Esophagus squamous epithelium (tissue), 5 donors: Measurements from ENCODE around the gene PKP1. TPM values are rescaled to one million over a fixed set of nuclear protein-coding genes. Genes with fewer than 3 reads are reported as not detected.

Experiments
- DNase-seq: peaks from one replicate; lab custom pipeline; 2025; lab: John Stamatoyannopoulos, UW
- H3K27ac ChIP-seq, 4 donors: fragments of 200-600 bp; sonication (generic); one replicate each; pipeline ENCODE4 v1.5.1; 2016 to 2019; ENCODE audit warnings: mild to moderate bottlenecking in 1 of 4
- H3K27me3 ChIP-seq, 4 donors: fragments of 200-600 bp; sonication (generic); 1 replicate in 3 of 4; 2 replicates in 1 of 4; pipeline versions ENCODE4 v1.5.1 to v1.6.0; 2017 to 2021; ENCODE audit warnings: antibody characterized with exemption in 1 of 4
- H3K36me3 ChIP-seq, 3 donors: fragments of 200-600 bp; sonication (generic); one replicate each; pipeline ENCODE4 v1.5.1; 2016 to 2019
- H3K4me1 ChIP-seq, 3 donors: fragments of 200-600 bp; sonication (generic); one replicate each; pipeline ENCODE4 v1.5.1; 2017 to 2019
- H3K4me3 ChIP-seq, 4 donors: fragments of 200-600 bp; sonication (generic); 1 replicate in 3 of 4; 2 replicates in 1 of 4; pipeline ENCODE4 v1.5.1; 2016 to 2019; ENCODE audit warnings: mild to moderate bottlenecking in 2 of 4, moderate library complexity in 1 of 4
- H3K9me3 ChIP-seq, 3 donors: fragments of 200-600 bp; sonication (generic); one replicate each; pipeline ENCODE4 v1.5.1; 2016 to 2019
- POLR2A ChIP-seq, 4 donors: fragments of 450-650 bp; IDR thresholded peaks; one replicate each; pipeline ENCODE4 v1.6.1; 2017; ENCODE audit warnings: antibody characterized with exemption in 4 of 4, mild to moderate bottlenecking in 4 of 4, moderate library complexity in 3 of 4
- WGBS, 2 donors: methylation state at CpG; one replicate each; pipeline ENCODE4 v1.1.5; 2018; 5-methylcytosine and 5-hydroxymethylcytosine counted together
- intact Hi-C: fragments of 100-400 bp; cut with DNase I; formaldehyde crosslinking; loops from one replicate; pipeline ENCODE4 v1.15.0; 2022
- total RNA-seq, 4 donors: library from RNA; depleted of rRNA; stranded (reverse); fragments of >200 nt; gene quantifications; one replicate each; pipeline ENCODE4 v1.1.0, GENCODE V29; 2016
- TF ChIP-seq, protein P1 (sequence below), 6 experiments: fragments of 450-650 bp in 4 of 6; fragments of 200-600 bp in 2 of 6; sonication (generic) in 2 of 6; IDR thresholded peaks; one replicate each; pipeline ENCODE4 v1.5.1; 2016 to 2019; ENCODE audit warnings: antibody characterized with exemption in 6 of 6, mild to moderate bottlenecking in 4 of 6, moderate library complexity in 4 of 6
- donor health status: DM: yes; HTN: yes; CAD: no.

Gene PKP1
- total RNA-seq, 4 donors from 2014 or later: 263 to 706 (median 410) TPM

DNA sequence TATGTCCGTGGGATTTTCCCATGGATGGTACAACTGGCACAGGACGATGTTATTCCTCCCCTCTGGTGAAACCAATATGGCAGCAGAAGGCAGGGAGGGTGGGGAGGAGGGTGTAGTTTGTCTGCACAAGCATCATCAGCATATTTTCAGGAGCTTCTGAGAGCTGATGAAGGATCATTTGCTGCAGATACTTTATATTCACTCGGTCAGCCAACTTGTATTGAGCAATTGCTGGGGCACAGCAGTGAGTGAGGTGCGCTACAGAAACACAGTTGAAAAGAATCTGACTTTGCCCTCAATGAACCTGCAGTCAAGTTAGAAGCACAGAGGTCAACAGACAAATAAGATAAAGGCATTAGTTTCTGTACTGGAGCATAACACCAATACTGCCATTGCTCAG lies 13.0 kb downstream of the PKP1 start:
- peaks cover 35 to 100% (median 58%) of the 10 kb centered on the region in 3 donors for H3K4me1 ChIP-seq
- WGBS, 2 donors: 22 to 83% methylated on average over 4 of the region's 4 CpGs
- intact Hi-C loops: no loop called here
- no peaks in the 10 kb centered on the region for H3K9me3 ChIP-seq
- no peak for TF ChIP-seq POLR2A (IDR thresholded peaks at IDR 0.05)
- TF ChIP-seq, protein P1, sequence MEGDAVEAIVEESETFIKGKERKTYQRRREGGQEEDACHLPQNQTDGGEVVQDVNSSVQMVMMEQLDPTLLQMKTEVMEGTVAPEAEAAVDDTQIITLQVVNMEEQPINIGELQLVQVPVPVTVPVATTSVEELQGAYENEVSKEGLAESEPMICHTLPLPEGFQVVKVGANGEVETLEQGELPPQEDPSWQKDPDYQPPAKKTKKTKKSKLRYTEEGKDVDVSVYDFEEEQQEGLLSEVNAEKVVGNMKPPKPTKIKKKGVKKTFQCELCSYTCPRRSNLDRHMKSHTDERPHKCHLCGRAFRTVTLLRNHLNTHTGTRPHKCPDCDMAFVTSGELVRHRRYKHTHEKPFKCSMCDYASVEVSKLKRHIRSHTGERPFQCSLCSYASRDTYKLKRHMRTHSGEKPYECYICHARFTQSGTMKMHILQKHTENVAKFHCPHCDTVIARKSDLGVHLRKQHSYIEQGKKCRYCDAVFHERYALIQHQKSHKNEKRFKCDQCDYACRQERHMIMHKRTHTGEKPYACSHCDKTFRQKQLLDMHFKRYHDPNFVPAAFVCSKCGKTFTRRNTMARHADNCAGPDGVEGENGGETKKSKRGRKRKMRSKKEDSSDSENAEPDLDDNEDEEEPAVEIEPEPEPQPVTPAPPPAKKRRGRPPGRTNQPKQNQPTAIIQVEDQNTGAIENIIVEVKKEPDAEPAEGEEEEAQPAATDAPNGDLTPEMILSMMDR (IDR thresholded peaks at IDR 0.05): no peak
- peaks cover 0 to 57% (median 0%) of the 10 kb centered on the region in 3 donors for H3K36me3 ChIP-seq
- H3K27ac ChIP-seq: peak overlapping the region; percentile 82 to 97 (median 96)
- peaks cover 0 to 16% (median 0%) of the 10 kb centered on the region in 4 donors for H3K27me3 ChIP-seq
- H3K4me3 ChIP-seq: no peak overlapping the region
- DNase-seq: no peak

DNA sequence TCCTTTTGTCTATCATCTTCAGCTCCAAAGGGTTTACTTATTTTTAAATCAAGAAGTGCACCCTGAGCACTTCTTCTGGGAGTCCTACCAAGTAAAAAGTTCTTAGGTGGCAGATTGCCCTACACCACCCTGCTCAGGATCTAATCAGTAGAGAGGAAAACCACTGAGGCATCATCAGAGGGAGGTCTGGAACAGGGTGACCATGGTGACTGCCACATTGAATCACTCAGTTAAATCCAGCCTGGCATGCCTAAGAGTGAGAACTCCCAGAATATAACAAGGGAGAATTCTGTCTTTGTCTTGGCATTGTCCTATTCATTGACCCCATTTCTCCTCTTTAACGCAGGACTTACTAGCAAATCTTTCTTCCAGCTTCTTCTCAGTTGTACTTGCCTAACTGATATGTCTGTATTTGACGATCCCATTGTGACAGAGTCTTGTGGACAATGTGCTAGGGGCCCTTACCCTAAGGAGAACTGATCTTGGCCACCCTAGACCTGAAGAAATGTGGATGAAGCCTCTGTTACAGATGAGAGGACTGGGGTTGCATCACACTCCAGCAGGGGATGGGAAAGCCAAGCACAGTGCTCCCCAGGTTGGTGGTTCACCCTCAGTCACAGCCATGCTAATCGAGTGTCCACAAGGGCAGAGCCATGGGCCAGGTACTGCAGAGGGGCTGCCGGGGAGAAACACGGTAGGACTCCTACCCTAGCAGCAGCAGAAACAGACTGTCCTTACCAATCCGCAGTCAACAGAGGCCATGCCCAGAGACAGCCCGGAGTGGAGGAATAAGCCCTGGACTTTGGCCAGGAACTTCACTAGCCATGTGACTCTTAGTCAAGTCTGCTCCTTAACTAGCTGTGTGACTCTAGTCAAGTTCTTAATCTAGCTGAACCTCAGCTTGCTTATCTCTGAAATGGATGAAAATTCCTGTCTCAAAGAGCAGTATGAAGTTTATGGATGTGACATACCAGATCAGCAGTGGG lies 15.4 kb downstream of the PKP1 start:
- Histone ChIP-seq H3K4me1 (peaks cover 22 to 100% (median 65%) of the 10 kb centered on the region in 3 donors), H3K36me3 (peaks cover 0 to 35% (median 0%) of the 10 kb centered on the region in 3 donors), H3K27me3 (peaks cover 0 to 6% (median 0%) of the 10 kb centered on the region in 4 donors), H3K9me3 (no peaks in the 10 kb centered on the region), H3K4me3 (no peak overlapping the region), H3K27ac (peak overlapping the region; percentile 88 to 97 (median 96))
- 48 to 77% methylated on average over 2 to 7 of the region's 7 CpGs for WGBS, 2 donors
- TF ChIP-seq, protein P1 (IDR thresholded peaks at IDR 0.05): no peak
- no peak for TF ChIP-seq POLR2A (IDR thresholded peaks at IDR 0.05)
- intact Hi-C loops: no loop called here
- DNase-seq: no peak

DNA sequence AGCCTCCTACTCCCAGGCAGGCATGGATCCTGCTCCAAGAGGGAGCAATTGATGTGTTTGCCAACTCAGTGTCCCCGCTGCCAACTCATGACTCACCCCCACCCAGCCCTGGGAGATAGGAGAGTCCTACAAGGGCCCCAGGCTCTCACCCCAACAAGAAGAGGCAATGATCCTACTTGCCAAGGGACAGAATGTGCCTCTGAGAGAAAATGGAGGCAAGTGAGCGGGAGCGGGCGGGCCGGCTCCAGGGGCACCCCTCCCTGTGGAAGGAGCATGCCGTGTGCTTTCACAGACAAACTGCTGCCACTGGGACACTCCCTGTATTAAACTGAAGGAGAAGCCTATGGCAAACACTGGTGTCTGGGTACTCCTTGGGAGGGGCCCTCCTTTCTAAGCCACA lies 16.7 kb downstream of the PKP1 start:
- Histone ChIP-seq H3K36me3 (peaks cover 0 to 36% (median 3%) of the 10 kb centered on the region in 3 donors), H3K4me1 (peaks cover 20 to 100% (median 75%) of the 10 kb centered on the region in 3 donors), H3K27me3 (peaks cover 0 to 6% (median 0%) of the 10 kb centered on the region in 4 donors), H3K9me3 (no peaks in the 10 kb centered on the region), H3K4me3 (no peak overlapping the region), H3K27ac (peak overlapping the region; percentile 88 to 97 (median 96))
- 15 to 60% methylated on average over 1 to 5 of the region's 6 CpGs for WGBS, 2 donors
- TF ChIP-seq, protein P1 (IDR thresholded peaks at IDR 0.05): no peak
- TF ChIP-seq POLR2A (IDR thresholded peaks at IDR 0.05): peak in 1 of 4 donors; percentile 34
- intact Hi-C loops: no loop called here
- DNase-seq: no peak

DNA sequence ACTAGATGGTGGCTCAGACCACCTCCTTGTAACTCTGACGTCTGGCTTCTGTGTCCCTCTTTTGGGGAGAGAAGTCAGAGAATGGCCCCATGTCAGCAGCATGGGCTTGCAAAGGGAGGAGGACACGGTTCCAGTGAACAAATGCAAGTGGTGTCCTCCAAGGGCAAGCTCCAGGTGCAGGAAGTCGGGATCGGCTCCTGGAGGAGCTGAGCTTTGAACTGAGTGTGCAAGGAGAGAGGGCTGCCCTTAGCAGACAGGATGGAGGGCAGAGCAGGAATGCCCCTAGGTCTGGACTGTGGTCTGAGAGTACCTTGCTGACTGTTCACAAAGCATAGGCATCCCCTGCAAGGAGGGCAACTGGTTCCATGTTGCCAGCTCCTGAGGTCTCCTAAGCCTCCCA lies 17.3 kb downstream of the PKP1 start:
- H3K9me3 ChIP-seq: no peaks in the 10 kb centered on the region
- H3K27me3 ChIP-seq: peaks cover 0 to 6% (median 0%) of the 10 kb centered on the region in 4 donors
- H3K4me3 ChIP-seq: peak overlapping the region in 2 of 4 donors; percentile 5 to 13
- peaks cover 23 to 100% (median 77%) of the 10 kb centered on the region in 3 donors for H3K4me1 ChIP-seq
- WGBS, 2 donors: 42% methylated on average over 4 of the region's 4 CpGs; no CpG with 5 or more reads in 1 of the 2 donors
- H3K36me3 ChIP-seq: peaks cover 0 to 41% (median 3%) of the 10 kb centered on the region in 3 donors
- H3K27ac ChIP-seq: peak overlapping the region; percentile 88 to 97 (median 96)
- TF ChIP-seq, protein P1 (IDR thresholded peaks at IDR 0.05): no peak
- TF ChIP-seq POLR2A (IDR thresholded peaks at IDR 0.05): no peak
- intact Hi-C loops: no loop called here
- no peak for DNase-seq
